ENCODE data around the gene F10.
A peak's percentile ranks its signal among the peaks of the same experiment; 100 is the strongest.
"Not testable (repeated sequence)": the region's sequence is repeated elsewhere in the genome, so short reads cannot be mapped to it uniquely, and the experiment has no call there.

The F10 gene

GRCh38 chr13:113102727-113103126 lies 19.9 kb upstream of the F10 start:
- no peak for DNase-seq

- no peak for DNase-seq
Measured at GRCh38 chr13:113103646-113104045, 19.0 kb upstream of the F10 start.

- DNase-seq = no peak
Measured at GRCh38 chr13:113105032-113105920, 17.3 kb upstream of the F10 start, which contains the start of gene F7. TSS of gene F7 (plus strand) at chr13:113105791. CDS start at chr13:113105842, 51 bp downstream.

GRCh38 chr13:113105921-113106452 lies 16.6 kb upstream of the F10 start:
- DNase-seq = no peak

- no peak for DNase-seq
Measured at GRCh38 chr13:113106711-113107351, 15.8 kb upstream of the F10 start.

GRCh38 chr13:113108521-113108920 lies 14.1 kb upstream of the F10 start:
- not testable (repeated sequence) for DNase-seq

- DNase-seq = no peak
Measured at GRCh38 chr13:113109151-113110047, 13.2 kb upstream of the F10 start.

GRCh38 chr13:113110048-113110851 lies 12.3 kb upstream of the F10 start:
- peak; percentile 57 for DNase-seq

- no peak for DNase-seq
Measured at GRCh38 chr13:113110852-113111315, 11.7 kb upstream of the F10 start.

- peak; percentile 23 for DNase-seq
Measured at GRCh38 chr13:113111821-113112220, 10.8 kb upstream of the F10 start.

GRCh38 chr13:113112475-113112874 lies 10.1 kb upstream of the F10 start:
- peak; percentile 22 for DNase-seq

GRCh38 chr13:113112893-113113845 lies 9.4 kb upstream of the F10 start:
- DNase-seq = peak; percentile 38

GRCh38 chr13:113113846-113114271 lies 8.7 kb upstream of the F10 start:
- peak; percentile 20 for DNase-seq

- DNase-seq = peak; percentile 45
Measured at GRCh38 chr13:113114511-113115362, 7.9 kb upstream of the F10 start.

- peak; percentile 49 for DNase-seq
Measured at GRCh38 chr13:113115363-113116205, 7.0 kb upstream of the F10 start.

GRCh38 chr13:113116206-113116800 lies 6.3 kb upstream of the F10 start:
- DNase-seq = peak; percentile 15

- no peak for DNase-seq
Measured at GRCh38 chr13:113116871-113117271, 5.7 kb upstream of the F10 start.

- peak; percentile 76 for DNase-seq
Measured at GRCh38 chr13:113117335-113117872, 5.2 kb upstream of the F10 start.
